A673 (cell line): ENCODE results near the gene PTK6. TPM values are rescaled to one million over a fixed set of nuclear protein-coding genes. Genes with fewer than 3 reads are reported as not detected.

Experiments used
- BruUV-seq: library from RNA; stranded (reverse); fragments of 400-500 nt; replicated peaks from 2 replicates; lab custom pipeline; 2021; lab: Mats Ljungman, UMichigan
- CTCF ChIA-PET: fragments of 300-600 bp; sonication (Branson Sonifier 250); formaldehyde crosslinking; loops from one replicate; lab custom pipeline; 2022; ENCODE audit warnings: antibody characterized with exemption; lab: Charles Lee
- POLR2A ChIA-PET: fragments of 300-600 bp; sonication (Branson Sonifier 250); formaldehyde crosslinking; loops from one replicate; lab custom pipeline; 2022; ENCODE audit warnings: antibody characterized with exemption; ENCODE audit not compliant: low non-redundant PET; lab: Charles Lee
- DNase-seq: peaks from one replicate; pipeline ENCODE4 v3.0.0-alpha.2; 2015; ENCODE audit warnings: low spot score
- H3K27ac ChIP-seq: fragments of 200-600 bp; sonication (generic); 2 replicates; pipeline ENCODE4 v1.5.1; 2016; ENCODE audit warnings: mixed run types, low read depth, mild to moderate bottlenecking, mixed read lengths, antibody characterized with exemption, low read length; ENCODE audit not compliant: poor library complexity, severe bottlenecking
- H3K27me3 ChIP-seq: fragments of 200-600 bp; sonication (generic); replicated peaks from 2 replicates; pipeline ENCODE4 v1.6.1; 2017; ENCODE audit warnings: mixed run types, low read depth, mild to moderate bottlenecking, mixed read lengths, antibody characterized with exemption, low read length; ENCODE audit not compliant: insufficient read depth, poor library complexity
- H3K36me3 ChIP-seq: fragments of 200-600 bp; sonication (generic); 2 replicates; pipeline ENCODE4 v1.6.1; 2016; ENCODE audit warnings: mixed run types, mild to moderate bottlenecking, mixed read lengths, antibody characterized with exemption, low read length; ENCODE audit not compliant: insufficient read depth, poor library complexity, severe bottlenecking
- H3K4me1 ChIP-seq: fragments of 200-600 bp; sonication (generic); 2 replicates; pipeline ENCODE4 v1.6.1; 2017; ENCODE audit warnings: mixed run types, mild to moderate bottlenecking, mixed read lengths, antibody characterized with exemption, low read length; ENCODE audit not compliant: insufficient read depth, poor library complexity, severe bottlenecking
- H3K4me3 ChIP-seq: fragments of 200-600 bp; sonication (generic); 2 replicates; pipeline ENCODE4 v1.5.1; 2016; ENCODE audit warnings: low read depth, mixed run types, mild to moderate bottlenecking, mixed read lengths, low read length; ENCODE audit not compliant: poor library complexity, severe bottlenecking
- H3K9me3 ChIP-seq: fragments of 200-600 bp; sonication (generic); 2 replicates; pipeline ENCODE4 v1.6.1; 2016; ENCODE audit warnings: mixed run types, low read depth, mild to moderate bottlenecking, mixed read lengths, antibody characterized with exemption, low read length; ENCODE audit not compliant: poor library complexity, severe bottlenecking
- EZH2 ChIP-seq: fragments of 200-600 bp; sonication (generic); IDR thresholded peaks from 2 replicates; pipeline ENCODE4 v1.6.1; 2017; ENCODE audit warnings: borderline replicate concordance, low read depth, mild to moderate bottlenecking, mixed read lengths, antibody characterized with exemption, low read length; ENCODE audit not compliant: poor library complexity, severe bottlenecking
- intact Hi-C: fragments of 100-400 bp; cut with micrococcal nuclease; formaldehyde crosslinking; loops from one replicate; pipeline ENCODE4 v1.10.0; 2022; ENCODE audit not compliant: unreplicated experiment
- total RNA-seq: library from RNA; stranded (reverse); gene quantifications from 2 replicates; pipeline ENCODE4 v1.2.3, GENCODE V29; 2021
- TF ChIP-seq, protein P1 (sequence below): fragments of 300-800, 200-600 bp; sonication (generic); conservative IDR thresholded peaks from 2 replicates; pipeline ENCODE4 v1.5.1; 2017; ENCODE audit warnings: low read depth, mild to moderate bottlenecking, antibody characterized with exemption, low read length, moderate library complexity, mixed read lengths

PTK6 gene
- total RNA-seq, 1 experiment from 2014 or later: not detected

DNA sequence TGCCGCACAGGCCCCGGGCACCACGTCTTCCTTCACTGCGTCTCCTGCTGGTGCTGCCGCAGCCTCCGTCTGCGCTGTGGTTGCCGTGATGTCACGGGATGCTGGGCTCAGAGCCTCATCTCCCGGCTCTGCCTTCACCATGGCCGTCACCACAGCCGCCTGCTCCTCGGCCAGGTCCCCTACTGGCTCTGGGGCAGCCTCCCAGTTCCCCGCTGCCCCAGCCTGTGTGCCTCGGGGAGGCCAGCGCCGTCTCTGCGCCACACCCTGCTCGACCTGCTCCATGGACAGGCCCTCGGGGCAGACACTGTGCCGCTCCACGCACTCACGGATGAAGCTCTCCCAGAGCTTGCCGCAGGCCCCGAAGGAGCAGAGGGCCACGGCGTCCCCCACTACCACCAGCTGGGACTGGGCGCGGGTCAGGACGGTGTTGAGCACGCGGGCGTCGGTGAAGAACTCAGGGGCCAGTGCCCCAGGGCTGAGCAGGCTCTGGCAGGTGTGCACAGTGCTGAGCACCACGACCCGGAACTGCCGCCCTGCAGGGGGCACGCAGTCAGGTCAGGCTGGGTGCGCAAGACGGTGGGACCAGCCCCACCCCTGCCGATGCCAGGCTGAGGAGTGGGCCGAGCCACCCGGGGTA is 28.6 kb upstream of the PTK6 start:
- ChIA-PET CTCF (no interaction called here), POLR2A (interaction anchor here (0.5 to 0.6 kb wide), 2 partner anchors 34 to 44 kb away, joined by 3 read pairs; no protein-coding TSS in a partner anchor)
- H3K27ac ChIP-seq: no peak overlapping the region
- TF ChIP-seq, protein P1, sequence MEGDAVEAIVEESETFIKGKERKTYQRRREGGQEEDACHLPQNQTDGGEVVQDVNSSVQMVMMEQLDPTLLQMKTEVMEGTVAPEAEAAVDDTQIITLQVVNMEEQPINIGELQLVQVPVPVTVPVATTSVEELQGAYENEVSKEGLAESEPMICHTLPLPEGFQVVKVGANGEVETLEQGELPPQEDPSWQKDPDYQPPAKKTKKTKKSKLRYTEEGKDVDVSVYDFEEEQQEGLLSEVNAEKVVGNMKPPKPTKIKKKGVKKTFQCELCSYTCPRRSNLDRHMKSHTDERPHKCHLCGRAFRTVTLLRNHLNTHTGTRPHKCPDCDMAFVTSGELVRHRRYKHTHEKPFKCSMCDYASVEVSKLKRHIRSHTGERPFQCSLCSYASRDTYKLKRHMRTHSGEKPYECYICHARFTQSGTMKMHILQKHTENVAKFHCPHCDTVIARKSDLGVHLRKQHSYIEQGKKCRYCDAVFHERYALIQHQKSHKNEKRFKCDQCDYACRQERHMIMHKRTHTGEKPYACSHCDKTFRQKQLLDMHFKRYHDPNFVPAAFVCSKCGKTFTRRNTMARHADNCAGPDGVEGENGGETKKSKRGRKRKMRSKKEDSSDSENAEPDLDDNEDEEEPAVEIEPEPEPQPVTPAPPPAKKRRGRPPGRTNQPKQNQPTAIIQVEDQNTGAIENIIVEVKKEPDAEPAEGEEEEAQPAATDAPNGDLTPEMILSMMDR: no peak
- no peak for TF ChIP-seq EZH2
- no TSS peak for BruUV-seq
- H3K36me3 ChIP-seq: no peaks in the 10 kb centered on the region
- no peaks in the 10 kb centered on the region for H3K4me1 ChIP-seq
- no peak for DNase-seq
- intact Hi-C loops: no loop called here
- H3K9me3 ChIP-seq: no peaks in the 10 kb centered on the region
- H3K4me3 ChIP-seq: no peak overlapping the region
- H3K27me3 ChIP-seq: no peaks in the 10 kb centered on the region

DNA sequence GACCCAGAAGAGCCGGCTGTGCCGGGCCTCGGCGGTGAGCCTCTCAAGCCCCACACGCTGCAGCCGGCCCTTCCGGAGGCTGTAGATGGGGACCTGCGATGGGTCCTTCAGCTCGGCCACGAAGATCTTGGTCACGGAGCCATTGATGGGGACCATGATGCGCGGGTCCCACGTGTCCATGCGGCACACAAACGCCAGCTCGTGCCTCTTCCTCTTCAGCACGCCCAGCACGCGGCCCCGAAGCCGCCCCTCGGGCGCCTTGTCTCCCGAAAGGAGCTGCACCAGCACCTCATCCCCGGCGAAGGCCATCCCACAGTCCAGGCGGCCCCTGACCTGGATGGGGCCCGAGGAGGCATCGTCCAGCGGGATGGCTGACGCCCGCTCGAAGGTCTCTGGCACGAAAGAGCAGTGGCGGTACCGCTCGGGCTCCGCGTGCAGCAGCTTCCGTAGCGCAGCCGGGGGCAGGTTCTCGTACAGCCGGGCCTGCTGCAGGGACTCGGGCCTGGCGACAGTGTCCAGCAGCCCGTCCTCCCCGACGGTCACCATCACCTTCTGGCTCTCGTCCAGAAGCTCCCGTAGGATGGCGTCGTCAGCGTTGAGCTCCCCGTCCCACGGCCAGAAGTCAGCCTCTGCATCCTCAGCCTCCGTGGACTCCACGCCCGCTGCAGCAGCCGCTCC is 28.0 kb upstream of the PTK6 start:
- intact Hi-C loops: no loop called here
- Histone ChIP-seq H3K36me3 (no peaks in the 10 kb centered on the region), H3K27me3 (no peaks in the 10 kb centered on the region), H3K4me3 (no peak overlapping the region), H3K4me1 (no peaks in the 10 kb centered on the region), H3K9me3 (no peaks in the 10 kb centered on the region), H3K27ac (no peak overlapping the region)
- BruUV-seq: no TSS peak
- CTCF ChIA-PET: no interaction called here
- no peak for DNase-seq
- POLR2A ChIA-PET: interaction anchor here (0.5 kb wide), 1 partner anchor 34 kb away, joined by 3 read pairs; no protein-coding TSS in a partner anchor
- TF ChIP-seq EZH2: no peak
- TF ChIP-seq, protein P1: no peak

DNA sequence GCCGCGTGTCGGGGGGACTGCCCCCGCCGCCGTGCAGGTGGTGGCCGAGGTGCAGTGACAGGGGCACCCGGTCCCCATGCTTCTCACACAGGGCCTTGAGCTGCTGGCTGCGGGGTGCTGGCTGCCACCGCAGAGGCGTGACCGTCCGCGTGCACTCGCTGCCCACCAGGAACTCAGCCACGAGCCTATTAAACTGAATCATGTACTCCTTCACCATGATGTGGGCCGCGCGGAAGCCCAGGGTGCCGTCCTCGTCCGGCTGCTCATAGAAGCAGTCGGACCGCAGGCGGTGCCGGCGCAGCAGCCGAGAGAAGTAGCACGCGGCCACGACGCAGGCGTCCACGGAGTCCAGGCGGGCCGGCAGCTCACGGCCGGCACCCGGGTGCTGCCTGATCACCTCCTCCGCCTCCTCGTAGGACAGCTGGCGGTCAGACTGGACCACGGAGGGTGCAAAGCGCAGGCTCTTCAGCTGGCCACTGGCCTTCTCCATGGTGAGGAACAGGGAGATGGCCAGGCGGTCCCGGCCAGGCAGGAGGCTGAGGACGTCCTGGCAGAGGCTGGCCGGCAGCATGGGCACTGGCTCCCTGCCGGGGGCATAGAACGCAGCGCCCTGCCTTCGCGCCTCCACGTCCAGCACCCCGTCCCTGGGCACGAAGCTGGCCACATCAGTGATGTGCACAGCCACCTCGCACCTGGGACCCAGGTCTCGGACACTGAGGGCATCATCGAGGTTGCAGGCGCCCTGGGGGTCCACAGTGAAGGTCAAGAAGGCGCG is 27.0 kb upstream of the PTK6 start:
- H3K4me1 ChIP-seq: no peaks in the 10 kb centered on the region
- intact Hi-C loops: no loop called here
- POLR2A ChIA-PET: no interaction called here
- no peaks in the 10 kb centered on the region for H3K9me3 ChIP-seq
- H3K27ac ChIP-seq: no peak overlapping the region
- DNase-seq: no peak
- CTCF ChIA-PET: no interaction called here
- no TSS peak for BruUV-seq
- TF ChIP-seq, protein P1: no peak
- TF ChIP-seq EZH2: no peak
- H3K27me3 ChIP-seq: no peaks in the 10 kb centered on the region
- no peaks in the 10 kb centered on the region for H3K36me3 ChIP-seq
- H3K4me3 ChIP-seq: no peak overlapping the region
